Peyer's patch (tissue), 4 donors: ENCODE results near the gene TES. TPM values are rescaled to one million over a fixed set of nuclear protein-coding genes. Genes with fewer than 3 reads are reported as not detected.

ENCODE experiments used
- DNase-seq, 3 donors: peaks; one replicate each; pipeline ENCODE4 v3.0.0-alpha.2; 2017 to 2019
- H3K27ac ChIP-seq, 4 donors: fragments of 200-600 bp; sonication (generic); one replicate each; pipeline ENCODE4 v1.5.1; 2016 to 2019
- H3K27me3 ChIP-seq, 2 donors: fragments of 200-600 bp; sonication (generic); one replicate each; pipeline ENCODE4 v1.5.1; 2019
- H3K36me3 ChIP-seq, 3 donors: fragments of 200-600 bp; sonication (generic); one replicate each; pipeline ENCODE4 v1.5.1; 2016 to 2019
- H3K4me1 ChIP-seq, 4 donors: fragments of 200-600 bp; sonication (generic); one replicate each; pipeline ENCODE4 v1.5.1; 2016 to 2019
- H3K4me3 ChIP-seq, 4 donors: fragments of 200-600 bp; sonication (generic); 1 replicate in 3 of 4; 2 replicates in 1 of 4; pipeline ENCODE4 v1.5.1; 2016 to 2019; ENCODE audit warnings: mild to moderate bottlenecking in 1 of 4
- H3K9me3 ChIP-seq, 4 donors: fragments of 200-600 bp; sonication (generic); one replicate each; pipeline ENCODE4 v1.5.1; 2016 to 2019; ENCODE audit warnings: mild to moderate bottlenecking in 1 of 4
- POLR2A ChIP-seq, 2 donors: fragments of 450-650 bp; IDR thresholded peaks; one replicate each; pipeline ENCODE4 v1.5.1; 2017; ENCODE audit warnings: antibody characterized with exemption in 2 of 2, mild to moderate bottlenecking in 2 of 2, moderate library complexity in 2 of 2
- total RNA-seq, 4 donors: library from RNA; depleted of rRNA; stranded (reverse); fragments of >200 nt; gene quantifications; one replicate each; pipeline ENCODE4 v1.1.0, GENCODE V29; 2016
- TF ChIP-seq, protein P1 (sequence below), 6 experiments: fragments of 450-650 bp in 4 of 6; fragments of 200-600 bp in 2 of 6; sonication (generic) in 1 of 6; IDR thresholded peaks; one replicate each; pipeline ENCODE4 v1.5.1; 2017 to 2019; ENCODE audit warnings: antibody characterized with exemption in 6 of 6, mild to moderate bottlenecking in 3 of 6, moderate library complexity in 1 of 6

TES gene
- total RNA-seq, 4 donors from 2014 or later: 62.7 to 97.4 (median 69.6) TPM

- H3K9me3 ChIP-seq: no peaks in the 10 kb centered on the region
- no peak overlapping the region for H3K27ac ChIP-seq
- no peaks in the 10 kb centered on the region for H3K36me3 ChIP-seq
- no peak for DNase-seq
- peaks cover 0 to 38% (median 4%) of the 10 kb centered on the region in 4 donors for H3K4me1 ChIP-seq
- no peaks in the 10 kb centered on the region for H3K27me3 ChIP-seq
- no peak overlapping the region for H3K4me3 ChIP-seq
- TF ChIP-seq POLR2A (IDR thresholded peaks at IDR 0.05): no peak
- TF ChIP-seq, protein P1, sequence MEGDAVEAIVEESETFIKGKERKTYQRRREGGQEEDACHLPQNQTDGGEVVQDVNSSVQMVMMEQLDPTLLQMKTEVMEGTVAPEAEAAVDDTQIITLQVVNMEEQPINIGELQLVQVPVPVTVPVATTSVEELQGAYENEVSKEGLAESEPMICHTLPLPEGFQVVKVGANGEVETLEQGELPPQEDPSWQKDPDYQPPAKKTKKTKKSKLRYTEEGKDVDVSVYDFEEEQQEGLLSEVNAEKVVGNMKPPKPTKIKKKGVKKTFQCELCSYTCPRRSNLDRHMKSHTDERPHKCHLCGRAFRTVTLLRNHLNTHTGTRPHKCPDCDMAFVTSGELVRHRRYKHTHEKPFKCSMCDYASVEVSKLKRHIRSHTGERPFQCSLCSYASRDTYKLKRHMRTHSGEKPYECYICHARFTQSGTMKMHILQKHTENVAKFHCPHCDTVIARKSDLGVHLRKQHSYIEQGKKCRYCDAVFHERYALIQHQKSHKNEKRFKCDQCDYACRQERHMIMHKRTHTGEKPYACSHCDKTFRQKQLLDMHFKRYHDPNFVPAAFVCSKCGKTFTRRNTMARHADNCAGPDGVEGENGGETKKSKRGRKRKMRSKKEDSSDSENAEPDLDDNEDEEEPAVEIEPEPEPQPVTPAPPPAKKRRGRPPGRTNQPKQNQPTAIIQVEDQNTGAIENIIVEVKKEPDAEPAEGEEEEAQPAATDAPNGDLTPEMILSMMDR (IDR thresholded peaks at IDR 0.05): no peak
These were observed 9.5 kb downstream of the TES start for GRCh38 chr7:116219834-116220233.

- Histone ChIP-seq H3K4me1 (peaks cover 0 to 26% (median 0%) of the 10 kb centered on the region in 4 donors), H3K4me3 (no peak overlapping the region), H3K9me3 (no peaks in the 10 kb centered on the region), H3K36me3 (no peaks in the 10 kb centered on the region), H3K27me3 (no peaks in the 10 kb centered on the region), H3K27ac (no peak overlapping the region)
- DNase-seq: no peak
- no peak for TF ChIP-seq POLR2A (IDR thresholded peaks at IDR 0.05)
- TF ChIP-seq, protein P1 (IDR thresholded peaks at IDR 0.05): no peak
These were observed 12.2 kb downstream of the TES start for GRCh38 chr7:116222501-116222900.

GRCh38 chr7:116223588-116223987, 13.2 kb downstream of the TES start:
- Histone ChIP-seq H3K27ac (no peak overlapping the region), H3K4me3 (no peak overlapping the region), H3K4me1 (peaks cover 0 to 18% (median 0%) of the 10 kb centered on the region in 4 donors), H3K9me3 (no peaks in the 10 kb centered on the region), H3K36me3 (no peaks in the 10 kb centered on the region), H3K27me3 (no peaks in the 10 kb centered on the region)
- TF ChIP-seq, protein P1 (IDR thresholded peaks at IDR 0.05): no peak
- no peak for TF ChIP-seq POLR2A (IDR thresholded peaks at IDR 0.05)
- no peak for DNase-seq

DNA sequence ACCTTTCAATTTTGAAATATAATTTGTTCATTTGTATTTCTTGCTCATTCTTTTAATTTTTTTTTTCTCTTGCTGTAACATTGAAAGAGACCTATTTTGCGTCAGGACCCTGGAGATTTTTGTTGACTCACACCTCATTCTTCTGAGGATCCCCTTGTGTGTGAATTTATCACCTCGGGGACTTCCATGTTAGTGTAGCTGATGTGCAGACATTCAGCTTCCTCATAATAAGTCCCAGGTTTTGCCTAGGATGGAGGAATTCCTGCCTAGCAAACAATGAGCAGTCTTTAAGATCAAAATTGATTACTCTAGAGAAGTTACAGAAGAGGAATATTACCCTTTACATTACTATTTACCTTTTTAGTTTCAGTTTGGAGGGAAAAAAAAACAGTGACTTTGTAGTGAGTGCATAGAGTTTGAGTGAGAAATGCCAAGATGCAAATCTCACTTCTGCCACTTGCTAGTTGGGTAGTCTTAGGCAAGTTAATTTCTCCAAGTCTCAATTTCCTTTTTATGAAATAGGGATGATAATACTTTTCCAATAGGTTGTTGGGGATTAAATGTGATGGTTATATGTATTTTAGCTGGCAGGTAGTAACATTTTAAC, 14.3 kb downstream of the TES start:
- Histone ChIP-seq H3K9me3 (no peaks in the 10 kb centered on the region), H3K4me3 (no peak overlapping the region), H3K36me3 (no peaks in the 10 kb centered on the region), H3K27me3 (no peaks in the 10 kb centered on the region), H3K27ac (no peak overlapping the region), H3K4me1 (peaks cover 0 to 12% (median 0%) of the 10 kb centered on the region in 4 donors)
- TF ChIP-seq, protein P1 (IDR thresholded peaks at IDR 0.05): no peak
- TF ChIP-seq POLR2A (IDR thresholded peaks at IDR 0.05): no peak
- DNase-seq: no peak

DNA sequence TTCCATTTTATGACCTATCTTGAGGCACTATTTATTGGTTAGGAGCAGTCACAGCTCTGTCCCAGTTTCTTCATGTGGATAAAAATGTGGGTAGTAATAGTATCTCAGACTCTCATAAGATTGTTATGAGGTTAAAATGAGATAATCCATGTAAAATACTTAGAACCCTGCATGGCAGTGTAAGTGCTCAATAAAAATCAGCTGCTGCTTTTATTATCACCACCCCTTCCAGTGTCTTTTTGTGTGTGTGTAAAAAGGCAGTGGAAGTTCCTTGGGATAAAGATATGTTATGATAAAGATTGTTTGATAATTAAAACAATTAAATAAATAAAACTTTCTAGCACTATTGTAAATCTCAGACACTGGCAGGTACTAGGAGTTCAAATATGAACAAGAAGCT, 15.5 kb downstream of the TES start:
- Histone ChIP-seq H3K27me3 (no peaks in the 10 kb centered on the region), H3K4me3 (no peak overlapping the region), H3K4me1 (peaks cover 0 to 23% (median 0%) of the 10 kb centered on the region in 4 donors), H3K27ac (no peak overlapping the region), H3K36me3 (no peaks in the 10 kb centered on the region), H3K9me3 (no peaks in the 10 kb centered on the region)
- TF ChIP-seq POLR2A (IDR thresholded peaks at IDR 0.05): no peak
- TF ChIP-seq, protein P1 (IDR thresholded peaks at IDR 0.05): no peak
- DNase-seq: no peak
